Smooth muscle cell (in vitro differentiated cells): ENCODE results near the gene BBC3. TPM values are rescaled to one million over a fixed set of nuclear protein-coding genes. Genes with fewer than 3 reads are reported as not detected.

ENCODE experiments used
- DNase-seq: peaks from one replicate; lab custom pipeline; 2025; ENCODE audit not compliant: unreplicated experiment; lab: John Stamatoyannopoulos, UW
- H2AFZ ChIP-seq: fragments of 200-600 bp; sonication (generic); 2 replicates; pipeline ENCODE4 v1.6.0; 2016; ENCODE audit warnings: antibody characterized with exemption, low read depth, mild to moderate bottlenecking
- H3F3A ChIP-seq: fragments of 200-600 bp; sonication (generic); 2 replicates; pipeline ENCODE4 v1.6.0; 2017; ENCODE audit warnings: antibody characterized with exemption, low read depth
- H3K27ac ChIP-seq: fragments of 200-600 bp; sonication (generic); 2 replicates; pipeline ENCODE4 v1.5.1; 2016; ENCODE audit warnings: low read depth, mild to moderate bottlenecking
- H3K27me3 ChIP-seq: fragments of 200-600 bp; sonication (generic); 2 replicates; pipeline ENCODE4 v1.6.1; 2016; ENCODE audit warnings: low read depth, mild to moderate bottlenecking
- H3K36me3 ChIP-seq: fragments of 200-600 bp; sonication (generic); 2 replicates; pipeline ENCODE4 v1.5.1; 2016; ENCODE audit warnings: low read depth
- H3K4me1 ChIP-seq: fragments of 200-600 bp; sonication (generic); 2 replicates; pipeline ENCODE4 v1.5.1; 2016; ENCODE audit warnings: low read depth
- H3K4me2 ChIP-seq: fragments of 200-600 bp; sonication (generic); 2 replicates; pipeline ENCODE4 v1.6.0; 2016; ENCODE audit warnings: mild to moderate bottlenecking
- H3K4me3 ChIP-seq: fragments of 200-600 bp; sonication (generic); 2 replicates; pipeline ENCODE4 v1.5.1; 2016; ENCODE audit warnings: mild to moderate bottlenecking
- H3K79me2 ChIP-seq: fragments of 200-600 bp; sonication (generic); 2 replicates; pipeline ENCODE4 v1.6.0; 2016; ENCODE audit warnings: low read depth, mild to moderate bottlenecking
- H3K9ac ChIP-seq: fragments of 200-600 bp; sonication (generic); 2 replicates; pipeline ENCODE4 v1.6.0; 2016; ENCODE audit warnings: low read depth
- H3K9me3 ChIP-seq: fragments of 200-600 bp; sonication (generic); replicated peaks from 2 replicates; pipeline ENCODE4 v1.5.1; 2016; ENCODE audit warnings: low read depth
- H4K20me1 ChIP-seq: fragments of 200-600 bp; sonication (generic); 2 replicates; pipeline ENCODE4 v1.6.0; 2016; ENCODE audit warnings: low read depth
- WGBS: methylation state at CpG from one replicate; pipeline ENCODE4 v1.1.7; 2016; ENCODE audit warnings: low lambda C conversion rate; 5-methylcytosine and 5-hydroxymethylcytosine counted together
- polyA plus RNA-seq: library from polyadenylated mRNA; unstranded; fragments of >200 nt; fragmentation: Nextera tagmentation; extraction: Ambion mirVana; gene quantifications from 2 replicates; pipeline ENCODE4 v1.2.1, GENCODE V29; 2016
- total RNA-seq: library from RNA; depleted of rRNA; stranded (reverse); fragments of >200 nt; gene quantifications from 2 replicates; pipeline ENCODE4 v1.2.3, GENCODE V29; 2014
- TF ChIP-seq, protein P1 (sequence below): fragments of 200-600 bp; sonication (generic); IDR thresholded peaks from 2 replicates; pipeline ENCODE4 v1.5.1; 2017; ENCODE audit warnings: borderline replicate concordance, mild to moderate bottlenecking, antibody characterized with exemption; ENCODE audit not compliant: insufficient read depth, poor library complexity, severe bottlenecking

Gene BBC3
- total and polyA plus RNA-seq, 2 experiments from 2014 or later, result 10.2 to 29.9 TPM

DNA sequence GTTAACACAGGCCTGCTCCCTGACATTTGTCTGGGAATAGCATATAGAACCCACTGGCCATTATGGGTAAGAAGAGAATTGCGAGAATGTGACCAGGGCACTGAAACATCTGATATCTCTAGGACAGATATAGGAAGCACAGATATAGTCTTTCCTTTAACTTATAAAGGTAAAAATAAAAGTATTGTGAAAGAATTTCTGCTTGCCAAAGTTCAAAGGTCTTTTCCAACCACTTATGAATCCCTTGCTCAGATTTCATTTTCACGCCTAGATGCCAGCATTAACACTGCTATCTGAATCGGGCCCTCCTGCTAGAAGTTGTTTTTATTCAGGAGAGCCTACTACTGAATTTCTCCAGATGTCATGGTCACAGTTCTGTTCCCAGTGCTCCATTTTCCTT is 27.7 kb downstream of the BBC3 start:
- Histone ChIP-seq H3K4me1 (no peaks in the 10 kb centered on the region), H3K36me3 (no peaks in the 10 kb centered on the region), H3K9ac (no peak overlapping the region), H3K79me2 (no peaks in the 10 kb centered on the region), H3K9me3 (no peaks in the 10 kb centered on the region), H3F3A (no peaks in the 10 kb centered on the region), H3K4me3 (no peak overlapping the region), H3K4me2 (no peak overlapping the region), H3K27ac (no peak overlapping the region), H2AFZ (no peak overlapping the region), H4K20me1 (no peaks in the 10 kb centered on the region), H3K27me3 (no peaks in the 10 kb centered on the region)
- no peak for DNase-seq
- 94% methylated on average over 3 of the region's 3 CpGs for WGBS
- TF ChIP-seq, protein P1, sequence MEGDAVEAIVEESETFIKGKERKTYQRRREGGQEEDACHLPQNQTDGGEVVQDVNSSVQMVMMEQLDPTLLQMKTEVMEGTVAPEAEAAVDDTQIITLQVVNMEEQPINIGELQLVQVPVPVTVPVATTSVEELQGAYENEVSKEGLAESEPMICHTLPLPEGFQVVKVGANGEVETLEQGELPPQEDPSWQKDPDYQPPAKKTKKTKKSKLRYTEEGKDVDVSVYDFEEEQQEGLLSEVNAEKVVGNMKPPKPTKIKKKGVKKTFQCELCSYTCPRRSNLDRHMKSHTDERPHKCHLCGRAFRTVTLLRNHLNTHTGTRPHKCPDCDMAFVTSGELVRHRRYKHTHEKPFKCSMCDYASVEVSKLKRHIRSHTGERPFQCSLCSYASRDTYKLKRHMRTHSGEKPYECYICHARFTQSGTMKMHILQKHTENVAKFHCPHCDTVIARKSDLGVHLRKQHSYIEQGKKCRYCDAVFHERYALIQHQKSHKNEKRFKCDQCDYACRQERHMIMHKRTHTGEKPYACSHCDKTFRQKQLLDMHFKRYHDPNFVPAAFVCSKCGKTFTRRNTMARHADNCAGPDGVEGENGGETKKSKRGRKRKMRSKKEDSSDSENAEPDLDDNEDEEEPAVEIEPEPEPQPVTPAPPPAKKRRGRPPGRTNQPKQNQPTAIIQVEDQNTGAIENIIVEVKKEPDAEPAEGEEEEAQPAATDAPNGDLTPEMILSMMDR, result no peak

DNA sequence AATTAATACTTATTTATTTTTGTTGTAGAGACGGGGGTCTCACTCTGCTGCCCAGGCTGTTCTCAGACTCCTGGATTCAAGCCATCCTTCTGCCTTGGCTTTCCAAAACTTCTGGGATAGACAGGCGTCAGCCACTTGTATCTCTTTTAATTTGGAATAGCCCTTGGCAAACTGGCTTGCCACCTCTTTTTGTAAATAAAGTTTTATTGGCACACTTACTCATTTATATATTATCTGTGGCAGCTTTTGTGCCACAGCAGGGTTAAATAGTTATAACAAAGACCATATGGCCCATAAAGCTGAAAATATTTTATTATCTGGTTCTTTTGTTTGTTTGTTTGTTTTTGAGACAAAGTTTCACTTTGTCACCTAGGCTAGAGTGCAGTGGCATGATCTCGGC is 30.5 kb downstream of the BBC3 start:
- 65% methylated on average over 3 of the region's 3 CpGs for WGBS
- Histone ChIP-seq H4K20me1 (no peaks in the 10 kb centered on the region), H3F3A (no peaks in the 10 kb centered on the region), H3K9ac (no peak overlapping the region), H3K27me3 (no peaks in the 10 kb centered on the region), H3K27ac (no peak overlapping the region), H3K4me2 (no peak overlapping the region), H2AFZ (no peak overlapping the region), H3K4me3 (no peak overlapping the region), H3K36me3 (no peaks in the 10 kb centered on the region), H3K4me1 (no peaks in the 10 kb centered on the region), H3K9me3 (no peaks in the 10 kb centered on the region), H3K79me2 (no peaks in the 10 kb centered on the region)
- DNase-seq, result no peak
- TF ChIP-seq, protein P1, result no peak

DNA sequence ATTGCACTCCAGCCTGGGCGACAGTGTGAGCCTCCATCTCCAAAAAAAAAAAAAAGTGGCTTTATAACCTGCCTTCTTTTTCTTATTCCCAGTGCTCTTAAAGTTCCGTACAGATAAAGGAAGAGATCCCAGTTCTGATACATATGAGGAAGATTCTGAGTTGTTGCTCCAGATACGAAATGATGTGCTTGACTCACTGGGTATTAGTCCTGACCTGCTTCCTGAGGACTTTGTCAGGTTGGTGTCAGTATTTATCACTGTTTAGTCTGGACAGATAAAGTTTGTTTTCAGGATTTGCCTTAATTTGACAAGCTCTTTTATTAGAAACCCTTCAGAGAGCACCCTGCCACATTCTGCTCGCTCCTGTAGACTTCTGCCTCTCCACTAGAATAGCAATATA is 33.9 kb downstream of the BBC3 start:
- H3K4me2 ChIP-seq, result no peak overlapping the region
- H3K27ac ChIP-seq, result no peak overlapping the region
- H3F3A ChIP-seq, result no peaks in the 10 kb centered on the region
- no peak for DNase-seq
- TF ChIP-seq, protein P1, result no peak
- no peak overlapping the region for H3K9ac ChIP-seq
- no peaks in the 10 kb centered on the region for H4K20me1 ChIP-seq
- 80% methylated on average over 4 of the region's 4 CpGs for WGBS
- no peak overlapping the region for H3K4me3 ChIP-seq
- no peaks in the 10 kb centered on the region for H3K36me3 ChIP-seq
- no peaks in the 10 kb centered on the region for H3K4me1 ChIP-seq
- no peaks in the 10 kb centered on the region for H3K27me3 ChIP-seq
- H3K79me2 ChIP-seq, result no peaks in the 10 kb centered on the region
- no peaks in the 10 kb centered on the region for H3K9me3 ChIP-seq
- H2AFZ ChIP-seq, result no peak overlapping the region

DNA sequence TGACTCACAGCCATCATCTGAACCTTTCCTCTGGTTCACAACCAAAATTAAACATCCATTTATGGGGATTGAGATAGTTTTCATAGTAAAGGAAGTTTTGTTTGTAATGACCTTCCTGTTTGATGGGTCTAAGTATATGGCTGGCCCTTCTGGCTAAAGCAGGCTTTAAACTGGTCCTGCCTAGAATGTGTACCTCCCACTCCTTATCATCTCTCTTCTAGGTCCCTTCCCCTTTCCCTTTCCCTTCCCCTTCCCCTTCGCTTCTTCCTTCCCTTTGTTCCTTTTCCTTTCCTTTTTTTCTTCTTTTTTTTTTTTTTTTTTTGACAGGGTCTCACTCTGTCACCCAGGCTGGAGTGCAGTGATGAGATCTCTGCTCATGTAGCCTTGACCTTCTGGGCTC is 35.6 kb downstream of the BBC3 start:
- Histone ChIP-seq H2AFZ (no peak overlapping the region), H3K27ac (no peak overlapping the region), H3K79me2 (no peaks in the 10 kb centered on the region), H3K27me3 (no peaks in the 10 kb centered on the region), H3F3A (peaks cover 9% of the 10 kb centered on the region), H3K4me2 (no peak overlapping the region), H3K9me3 (no peaks in the 10 kb centered on the region), H3K9ac (no peak overlapping the region), H3K4me1 (no peaks in the 10 kb centered on the region), H3K36me3 (no peaks in the 10 kb centered on the region), H3K4me3 (no peak overlapping the region), H4K20me1 (no peaks in the 10 kb centered on the region)
- DNase-seq, result no peak
- TF ChIP-seq, protein P1, result no peak
- WGBS, result 84% methylated on average over 1 of the region's 1 CpG
